ENCODE data around the gene PAF1.

Gene PAF1

DNA sequence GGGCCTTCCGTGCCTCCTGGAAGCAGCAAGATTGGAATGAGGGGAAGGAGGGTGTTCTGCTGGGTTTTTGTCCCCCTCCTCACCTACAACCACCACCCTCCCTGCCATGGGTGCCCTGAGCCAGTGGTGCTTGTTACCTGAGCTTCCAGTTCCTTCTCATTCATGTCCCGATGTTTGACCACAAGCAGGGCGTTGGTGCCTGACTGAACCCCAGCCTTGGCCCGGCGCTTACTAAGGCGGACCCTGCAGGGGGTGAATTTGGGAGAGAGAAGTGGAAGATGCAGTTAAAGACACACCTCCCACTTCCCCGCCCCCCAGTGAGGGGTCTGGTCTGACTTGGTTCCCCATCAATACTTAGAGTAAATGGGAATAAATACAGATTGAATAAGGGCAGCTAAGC lies 4.3 kb downstream of the PAF1 start:
- H3K9ac ChIP-seq (ENCODE audit: low read depth, low read length) = no peak overlapping the region
- H3K79me2 ChIP-seq (ENCODE audit: insufficient read depth, low read length) = peaks cover 21% of the 10 kb centered on the region
- no peaks in the 10 kb centered on the region for H3K27me3 ChIP-seq (ENCODE audit: insufficient read depth, low read length, poor library complexity)
- no peak for TF ChIP-seq CTCF (IDR thresholded peaks at IDR 0.05; ENCODE audit: borderline replicate concordance, extremely low read depth, low read length, poor library complexity, severe bottlenecking)
- TF ChIP-seq EZH2 (IDR thresholded peaks at IDR 0.05; ENCODE audit: borderline replicate concordance, low read depth, low read length, severe bottlenecking) = no peak
- H2AFZ ChIP-seq (ENCODE audit: low read depth, low read length) = no peak overlapping the region
- ATAC-seq (ENCODE audit: insufficient read depth, low read depth) = no peak
- peaks cover 18% of the 10 kb centered on the region for H4K20me1 ChIP-seq (ENCODE audit: insufficient read depth, low read length)
- H3K4me3 ChIP-seq (ENCODE audit: low read depth in 1 of 2, low read length in 2 of 2) = no peak overlapping the region
- H3K4me2 ChIP-seq (ENCODE audit: insufficient read depth, low read length) = no peak overlapping the region
- peaks cover 81% of the 10 kb centered on the region for H3K36me3 ChIP-seq (ENCODE audit: insufficient read depth, low read length)
- H3K27ac ChIP-seq (ENCODE audit: low read length) = no peak overlapping the region
- H3K4me1 ChIP-seq (ENCODE audit: insufficient read depth, low read length) = peaks cover 22% of the 10 kb centered on the region
- no peaks in the 10 kb centered on the region for H3K9me3 ChIP-seq (ENCODE audit: insufficient read depth, low read length, severe bottlenecking)
- DNase-seq = no peak

DNA sequence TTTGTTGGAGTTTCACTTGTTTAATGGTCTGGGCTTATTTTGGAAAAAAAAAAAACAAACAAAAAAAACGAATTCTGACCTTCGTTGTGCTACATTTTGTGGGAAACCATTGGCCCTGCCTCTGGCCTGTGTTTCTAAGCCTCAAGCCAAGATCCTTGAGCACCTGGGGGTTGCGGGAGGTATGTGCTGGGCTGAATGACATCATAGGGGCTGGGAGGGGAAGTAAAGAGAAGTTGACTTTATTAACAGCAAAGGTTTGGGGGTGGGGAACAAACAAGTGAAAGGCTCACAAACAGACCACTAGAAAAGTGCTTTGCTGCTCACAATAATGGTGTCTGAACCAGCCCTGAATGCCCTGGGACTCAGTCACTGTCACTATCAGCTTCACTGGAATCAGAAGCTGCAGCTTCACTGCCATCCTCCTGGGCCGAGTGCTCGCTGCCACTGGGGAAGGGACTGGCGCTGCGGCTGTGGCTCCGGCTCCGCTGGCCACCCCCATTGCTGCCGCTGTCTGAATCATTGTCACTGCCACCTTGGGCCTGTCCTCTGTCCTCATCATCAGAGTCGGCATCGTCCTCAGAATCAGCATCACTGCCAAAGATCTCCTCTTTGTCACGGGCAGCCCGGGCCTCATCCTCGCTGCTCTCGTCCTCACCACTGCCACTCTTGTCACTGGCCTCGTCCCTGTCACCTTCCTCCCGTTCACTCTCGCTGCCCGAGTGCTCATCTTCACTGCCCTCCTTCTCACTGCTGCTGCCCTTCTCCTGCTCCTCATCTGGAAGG lies 5.1 kb downstream of the PAF1 start:
- Histone ChIP-seq H3K27me3 (ENCODE audit: insufficient read depth, low read length, poor library complexity) (no peaks in the 10 kb centered on the region), H3K4me2 (ENCODE audit: insufficient read depth, low read length) (no peak overlapping the region), H4K20me1 (ENCODE audit: insufficient read depth, low read length) (peaks cover 18% of the 10 kb centered on the region), H3K9me3 (ENCODE audit: insufficient read depth, low read length, severe bottlenecking) (no peaks in the 10 kb centered on the region), H3K9ac (ENCODE audit: low read depth, low read length) (no peak overlapping the region), H3K4me1 (ENCODE audit: insufficient read depth, low read length) (peaks cover 22% of the 10 kb centered on the region), H3K27ac (ENCODE audit: low read length) (no peak overlapping the region), H3K79me2 (ENCODE audit: insufficient read depth, low read length) (peaks cover 18% of the 10 kb centered on the region), H3K36me3 (ENCODE audit: insufficient read depth, low read length) (peaks cover 88% of the 10 kb centered on the region), H3K4me3 (ENCODE audit: low read depth in 1 of 2, low read length in 2 of 2) (no peak overlapping the region), H2AFZ (ENCODE audit: low read depth, low read length) (no peak overlapping the region)
- ATAC-seq (ENCODE audit: insufficient read depth, low read depth) = no peak
- DNase-seq = no peak
- no peak for TF ChIP-seq CTCF (IDR thresholded peaks at IDR 0.05; ENCODE audit: borderline replicate concordance, extremely low read depth, low read length, poor library complexity, severe bottlenecking)
- TF ChIP-seq EZH2 (IDR thresholded peaks at IDR 0.05; ENCODE audit: borderline replicate concordance, low read depth, low read length, severe bottlenecking) = no peak

- DNase-seq = no peak
- no peak overlapping the region for H2AFZ ChIP-seq (ENCODE audit: low read depth, low read length)
- H3K9ac ChIP-seq (ENCODE audit: low read depth, low read length) = no peak overlapping the region
- H4K20me1 ChIP-seq (ENCODE audit: insufficient read depth, low read length) = peaks cover 18% of the 10 kb centered on the region
- no peaks in the 10 kb centered on the region for H3K27me3 ChIP-seq (ENCODE audit: insufficient read depth, low read length, poor library complexity)
- no peak overlapping the region for H3K27ac ChIP-seq (ENCODE audit: low read length)
- TF ChIP-seq CTCF (IDR thresholded peaks at IDR 0.05; ENCODE audit: borderline replicate concordance, extremely low read depth, low read length, poor library complexity, severe bottlenecking) (no peak), EZH2 (IDR thresholded peaks at IDR 0.05; ENCODE audit: borderline replicate concordance, low read depth, low read length, severe bottlenecking) (no peak)
- H3K4me3 ChIP-seq (ENCODE audit: low read depth in 1 of 2, low read length in 2 of 2) = no peak overlapping the region
- no peak overlapping the region for H3K4me2 ChIP-seq (ENCODE audit: insufficient read depth, low read length)
- peaks cover 96% of the 10 kb centered on the region for H3K36me3 ChIP-seq (ENCODE audit: insufficient read depth, low read length)
- peaks cover 11% of the 10 kb centered on the region for H3K79me2 ChIP-seq (ENCODE audit: insufficient read depth, low read length)
- no peaks in the 10 kb centered on the region for H3K9me3 ChIP-seq (ENCODE audit: insufficient read depth, low read length, severe bottlenecking)
- peaks cover 18% of the 10 kb centered on the region for H3K4me1 ChIP-seq (ENCODE audit: insufficient read depth, low read length)
- ATAC-seq (ENCODE audit: insufficient read depth, low read depth) = 0 out of 3 replicates have a peak, but pooled peaks have one; percentile 18
Measured at GRCh38 chr19:39384839-39385568, 5.9 kb downstream of the PAF1 start.

Data from DND-41 (cell line).